ENCODE data around the gene SLC22A12. TPM values are rescaled to one million over a fixed set of nuclear protein-coding genes. Genes with fewer than 3 reads are reported as not detected.

The SLC22A12 gene
- total RNA-seq, 1 experiment from 2014 or later = not detected

DNA sequence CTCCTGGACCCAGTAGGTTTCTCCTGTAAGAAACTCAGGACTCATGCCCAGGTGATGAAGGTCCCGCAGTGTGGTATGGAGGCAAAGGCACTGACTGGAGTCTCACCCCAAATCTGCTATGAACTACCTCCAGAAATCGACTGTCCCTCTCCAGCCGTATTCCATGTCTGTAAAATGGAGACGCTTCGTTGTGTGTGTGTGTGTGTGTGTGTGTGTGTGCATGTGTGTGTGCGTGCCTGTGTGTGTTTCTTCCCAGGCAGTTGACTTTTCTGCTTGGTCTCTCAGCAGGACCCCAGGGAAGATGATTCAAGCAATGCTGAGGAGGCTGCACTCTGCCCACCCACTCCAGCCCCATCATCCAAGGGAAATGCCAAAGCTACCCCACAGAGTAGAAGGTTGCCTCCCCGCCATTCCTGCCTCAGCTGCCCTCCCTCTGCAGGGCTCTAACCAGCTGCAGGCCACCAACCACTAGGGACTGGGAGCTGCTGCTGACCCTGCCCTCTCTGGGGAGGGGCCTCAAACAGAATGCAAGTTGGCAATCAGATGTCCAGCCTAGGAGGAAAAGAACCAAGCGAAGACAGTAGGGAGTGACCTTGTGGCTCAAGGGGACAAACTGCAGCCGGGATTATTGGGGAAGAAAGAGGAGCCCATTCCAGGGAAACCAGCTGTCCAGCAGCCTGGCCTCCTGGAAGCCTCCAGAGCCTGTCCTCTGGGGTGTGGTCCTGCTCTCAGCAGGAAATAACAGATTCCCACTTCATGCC, 56.2 kb downstream of the SLC22A12 start:
- no peak for DNase-seq (ENCODE audit: low read depth)

DNA sequence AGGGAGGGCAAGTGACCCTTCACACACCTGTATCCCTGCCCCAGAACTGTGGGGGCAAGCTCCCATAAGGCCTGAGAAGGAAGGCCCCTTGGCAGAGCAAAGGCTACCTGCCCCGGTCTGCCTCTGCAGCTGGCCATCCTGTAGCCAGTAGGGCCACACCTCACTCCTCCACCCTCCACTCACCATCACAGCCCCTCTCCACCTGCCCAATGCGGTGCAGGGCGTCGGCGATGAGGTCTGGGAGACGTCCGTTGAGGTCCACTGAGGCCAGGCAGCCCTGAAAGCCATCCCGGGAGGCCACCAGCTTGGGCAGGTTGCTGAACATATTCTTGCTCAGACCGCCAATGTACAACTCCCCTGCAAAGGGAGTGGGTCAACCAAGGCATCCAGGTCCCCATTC, 57.5 kb downstream of the SLC22A12 start:
- DNase-seq (ENCODE audit: low read depth) = no peak

DNA sequence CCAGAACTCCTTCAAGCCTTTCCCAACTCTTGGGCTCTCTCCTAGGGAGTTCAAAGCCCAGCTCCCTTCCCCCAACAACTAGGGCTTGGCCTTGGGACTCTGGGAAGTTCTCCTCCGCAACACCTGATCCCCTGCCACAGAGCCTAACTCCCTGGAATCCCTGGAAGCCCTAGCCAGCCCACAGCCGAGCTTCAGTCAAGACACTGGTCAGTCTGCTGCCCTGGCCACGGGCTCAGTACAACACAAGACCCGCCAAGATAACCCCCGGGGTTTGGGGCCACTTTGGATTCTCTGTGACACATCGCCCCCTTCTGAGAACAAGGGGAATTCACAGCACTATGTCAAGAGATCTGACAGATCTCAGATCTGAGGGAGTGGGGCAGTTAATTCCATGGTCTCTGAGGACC, 58.3 kb downstream of the SLC22A12 start:
- peak; percentile 23 for DNase-seq (ENCODE audit: low read depth)

DNA sequence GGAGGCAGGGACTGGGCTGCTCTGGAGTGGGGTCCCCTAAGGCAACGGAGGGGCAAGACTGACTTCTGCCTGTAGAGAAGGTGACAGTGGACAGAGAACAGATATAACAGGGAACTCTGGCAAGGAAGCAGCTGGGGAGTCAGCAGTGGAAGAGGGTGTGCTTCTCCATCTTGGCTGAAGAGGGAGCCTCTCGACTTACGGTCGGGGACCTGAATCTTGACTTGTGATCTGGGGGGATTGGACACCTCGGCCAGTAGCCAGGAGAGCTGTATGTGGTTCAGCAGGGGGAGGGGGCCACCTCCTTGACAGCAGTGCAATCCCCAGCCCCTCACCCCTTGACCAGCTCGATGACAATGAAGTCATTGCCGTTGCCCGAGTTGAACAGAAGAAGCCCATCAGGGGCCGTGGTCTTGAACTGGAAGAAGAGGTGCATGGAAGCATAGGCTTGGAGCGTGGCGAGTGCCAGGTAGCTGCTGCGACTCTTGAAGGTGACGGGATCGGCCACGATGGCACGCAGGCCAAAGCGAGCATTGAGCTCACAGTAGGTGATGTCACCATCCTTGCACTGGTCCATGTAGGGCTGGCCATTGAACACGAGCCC, 60.0 kb downstream of the SLC22A12 start:
- peak; percentile 27 for DNase-seq (ENCODE audit: low read depth)

Other genes with a start within 250 kb of the SLC22A12 start
- 28.7 and 38.6 TPM in 2 replicates for gene RPS6KA4, start 232.1 kb upstream of the SLC22A12 start, total RNA-seq (2014; rRNA removed; shearing (Covaris generic))
- not detected in 2 replicates for gene SLC22A11, start 35.3 kb upstream of the SLC22A12 start, total RNA-seq (2014; rRNA removed; shearing (Covaris generic))
- gene NRXN2, start 132.0 kb downstream of the SLC22A12 start, total RNA-seq (2014; rRNA removed; shearing (Covaris generic)) = 0.15 and 20.9 TPM in 2 replicates
- not detected in 2 replicates for gene RASGRP2, start 152.9 kb downstream of the SLC22A12 start, total RNA-seq (2014; rRNA removed; shearing (Covaris generic))
- not detected in 2 replicates for gene PYGM, start 168.8 kb downstream of the SLC22A12 start, total RNA-seq (2014; rRNA removed; shearing (Covaris generic))
- gene SF1, start 187.3 kb downstream of the SLC22A12 start, total RNA-seq (2014; rRNA removed; shearing (Covaris generic)) = 99.7 and 151 TPM in 2 replicates
- gene MAP4K2, start 212.0 kb downstream of the SLC22A12 start, total RNA-seq (2014; rRNA removed; shearing (Covaris generic)) = 6.7 and 10.4 TPM in 2 replicates
- 14.0 and 15.0 TPM in 2 replicates for gene MEN1, start 219.3 kb downstream of the SLC22A12 start, total RNA-seq (2014; rRNA removed; shearing (Covaris generic))

All from Daoy (cell line).